IMR-90 (cell line): ENCODE results near the gene COG7. TPM values are rescaled to one million over a fixed set of nuclear protein-coding genes. Genes with fewer than 3 reads are reported as not detected.

Experiments
- ATAC-seq: fragments of 200-7000 bp; cut with Tn5 transposase; 2 replicates; pipeline ENCODE4 v1.9.1; 2020; ENCODE audit warnings: low read depth, mild to moderate bottlenecking, moderate library complexity
- BruUV-seq: library from RNA; stranded (reverse); fragments of 400-500 nt; replicated peaks from 2 replicates; lab custom pipeline; 2021; lab: Mats Ljungman, UMichigan
- CTCF ChIA-PET: fragments of 300-600 bp; formaldehyde crosslinking; extraction: SDS; loops from one replicate; lab custom pipeline; 2021; ENCODE audit warnings: antibody characterized with exemption; lab: Yijun Ruan, JAX
- POLR2A ChIA-PET: fragments of 300-600 bp; sonication (Branson Sonifier 250); formaldehyde crosslinking; loops from one replicate; lab custom pipeline; 2022; ENCODE audit warnings: antibody characterized with exemption; ENCODE audit not compliant: unreplicated experiment; lab: Charles Lee
- DNase-seq: peaks from one replicate; pipeline ENCODE4 v3.0.0; 2013
- H2AFZ ChIP-seq: replicated peaks from 2 replicates; pipeline ENCODE3; 2013; ENCODE audit warnings: low read length, mild to moderate bottlenecking; ENCODE audit not compliant: poor library complexity
- H2AK5ac ChIP-seq: 2 replicates; pipeline ENCODE4 v1.6.1; 2013; ENCODE audit warnings: low read depth, low read length, inconsistent platforms
- H2AK9ac ChIP-seq: replicated peaks from 2 replicates; pipeline ENCODE3; 2013; ENCODE audit warnings: mild to moderate bottlenecking, low read depth, low read length, moderate library complexity; ENCODE audit not compliant: poor library complexity
- H2BK120ac ChIP-seq: 2 replicates; pipeline ENCODE4 v1.6.1; 2013; ENCODE audit warnings: low read depth, low read length, inconsistent platforms
- H2BK15ac ChIP-seq: 3 replicates; pipeline ENCODE4 v1.6.1; 2013; ENCODE audit warnings: low read depth, low read length, inconsistent platforms
- H2BK20ac ChIP-seq: 2 replicates; pipeline ENCODE4 v1.6.1; 2013; ENCODE audit warnings: low read depth, mild to moderate bottlenecking, inconsistent platforms, low read length, moderate library complexity
- H2BK5ac ChIP-seq: 2 replicates; pipeline ENCODE4 v1.6.1; 2013; ENCODE audit warnings: mild to moderate bottlenecking, low read depth, low read length, inconsistent platforms; ENCODE audit not compliant: poor library complexity, severe bottlenecking
- H3K14ac ChIP-seq: replicated peaks from 2 replicates; pipeline ENCODE4 v1.6.1; 2013; ENCODE audit warnings: low read depth, low read length, inconsistent platforms
- H3K18ac ChIP-seq: 2 replicates; pipeline ENCODE4 v1.6.1; 2013; ENCODE audit warnings: low read depth, low read length, control low read depth
- H3K23ac ChIP-seq: 2 replicates; pipeline ENCODE4 v1.6.1; 2013; ENCODE audit warnings: low read depth, low read length, inconsistent platforms
- H3K27ac ChIP-seq: 2 replicates; pipeline ENCODE4 v1.5.1; 2013; ENCODE audit warnings: mild to moderate bottlenecking, control low read depth, low read length; ENCODE audit not compliant: insufficient read depth
- H3K27me3 ChIP-seq: 2 replicates; pipeline ENCODE4 v1.6.1; 2013; ENCODE audit warnings: low read length; ENCODE audit not compliant: control insufficient read depth, insufficient read depth
- H3K36me3 ChIP-seq: 2 replicates; pipeline ENCODE4 v1.6.1; 2013; ENCODE audit warnings: low read length, mixed read lengths; ENCODE audit not compliant: control insufficient read depth, insufficient read depth
- H3K4ac ChIP-seq: 2 replicates; pipeline ENCODE4 v1.6.1; 2013; ENCODE audit warnings: low read depth, low read length, inconsistent platforms
- H3K4me1 ChIP-seq: 2 replicates; pipeline ENCODE4 v1.6.1; 2013; ENCODE audit warnings: low read length, mixed read lengths; ENCODE audit not compliant: control insufficient read depth, insufficient read depth
- H3K4me2 ChIP-seq: 2 replicates; pipeline ENCODE4 v1.6.1; 2013; ENCODE audit warnings: low read depth, mild to moderate bottlenecking, control low read depth, low read length, moderate library complexity
- H3K4me3 ChIP-seq: 2 replicates; pipeline ENCODE4 v1.5.1; 2013; ENCODE audit warnings: low read depth, mild to moderate bottlenecking, control low read depth, low read length, moderate library complexity; ENCODE audit not compliant: insufficient read depth
- H3K56ac ChIP-seq: 2 replicates; pipeline ENCODE4 v1.6.1; 2013; ENCODE audit warnings: low read length, inconsistent platforms; ENCODE audit not compliant: insufficient read depth; ENCODE audit errors: extremely low read depth
- H3K79me1 ChIP-seq, 2 experiments: 2 replicates each; pipeline ENCODE4 v1.6.1; 2013; ENCODE audit warnings: low read length in 2 of 2, inconsistent platforms in 1 of 2, low read depth in 1 of 2
- H3K9ac ChIP-seq: 2 replicates; pipeline ENCODE4 v1.6.1; 2013; ENCODE audit warnings: low read depth, low read length, control low read depth
- H3K9me1 ChIP-seq: 2 replicates; pipeline ENCODE4 v1.6.1; 2013; ENCODE audit warnings: low read length, inconsistent platforms; ENCODE audit not compliant: insufficient read depth
- H3K9me3 ChIP-seq: 2 replicates; pipeline ENCODE4 v1.6.1; 2013; ENCODE audit warnings: low read length; ENCODE audit not compliant: control insufficient read depth, insufficient read depth
- H4K20me1 ChIP-seq: 2 replicates; pipeline ENCODE4 v1.6.1; 2013; ENCODE audit warnings: low read length, inconsistent platforms; ENCODE audit not compliant: insufficient read depth
- H4K5ac ChIP-seq: 2 replicates; pipeline ENCODE4 v1.6.1; 2013; ENCODE audit warnings: mild to moderate bottlenecking, low read depth, low read length, control low read depth
- H4K8ac ChIP-seq, 2 experiments: 2 replicates each; pipeline ENCODE4 v1.6.1; 2013; ENCODE audit warnings: low read depth in 2 of 2, low read length in 2 of 2, control low read depth in 1 of 2, inconsistent platforms in 1 of 2
- H4K91ac ChIP-seq: 2 replicates; pipeline ENCODE4 v1.6.1; 2013; ENCODE audit warnings: low read depth, low read length, inconsistent platforms; ENCODE audit not compliant: insufficient read depth
- BHLHE40 ChIP-seq: fragments of 150-350 bp; IDR thresholded peaks from 2 replicates; pipeline ENCODE4 v1.6.1; 2016; ENCODE audit warnings: mild to moderate bottlenecking, low read depth, low read length
- CEBPB ChIP-seq: IDR thresholded peaks from 2 replicates; pipeline ENCODE4 v1.6.1; 2012; ENCODE audit warnings: low read depth, low read length, improper control_type of control experiment
- CHD1 ChIP-seq: IDR thresholded peaks from 2 replicates; pipeline ENCODE4 v1.6.1; 2012; ENCODE audit warnings: low read depth, low read length, improper control_type of control experiment
- CTCF ChIP-seq: conservative IDR thresholded peaks from 2 replicates; pipeline ENCODE4 v1.5.1; 2012; ENCODE audit warnings: mild to moderate bottlenecking, low read depth, low read length, improper control_type of control experiment
- ELK1 ChIP-seq: fragments of 150-350 bp; IDR thresholded peaks from 2 replicates; pipeline ENCODE4 v1.6.1; 2016; ENCODE audit warnings: low read depth, mild to moderate bottlenecking, low read length, moderate library complexity, borderline replicate concordance
- FOS ChIP-seq: fragments of 150-350 bp; IDR thresholded peaks from 2 replicates; pipeline ENCODE4 v1.6.1; 2016; ENCODE audit warnings: low read depth, low read length
- MAFK ChIP-seq: IDR thresholded peaks from 2 replicates; pipeline ENCODE4 v1.6.1; 2012; ENCODE audit warnings: low read depth, low read length, improper control_type of control experiment
- MAZ ChIP-seq: IDR thresholded peaks from 2 replicates; pipeline ENCODE4 v1.6.1; 2012; ENCODE audit warnings: low read depth, mild to moderate bottlenecking, low read length, improper control_type of control experiment, moderate library complexity, borderline replicate concordance
- MXI1 ChIP-seq: IDR thresholded peaks from 2 replicates; pipeline ENCODE4 v1.6.1; 2012; ENCODE audit warnings: low read depth, mild to moderate bottlenecking, low read length, moderate library complexity, borderline replicate concordance
- NFE2L2 ChIP-seq: fragments of 150-350 bp; IDR thresholded peaks from 2 replicates; pipeline ENCODE4 v1.6.1; 2016; ENCODE audit warnings: low read depth, mild to moderate bottlenecking, low read length
- POLR2A ChIP-seq: IDR thresholded peaks from 2 replicates; pipeline ENCODE4 v1.6.1; 2012; ENCODE audit warnings: mild to moderate bottlenecking, low read depth, low read length
- RAD21 ChIP-seq: IDR thresholded peaks from 2 replicates; pipeline ENCODE4 v1.6.1; 2012; ENCODE audit warnings: low read length, improper control_type of control experiment
- RCOR1 ChIP-seq: IDR thresholded peaks from 2 replicates; pipeline ENCODE4 v1.6.1; 2012; ENCODE audit warnings: mild to moderate bottlenecking, low read length, improper control_type of control experiment; ENCODE audit not compliant: insufficient replicate concordance
- RFX5 ChIP-seq: IDR thresholded peaks from 2 replicates; pipeline ENCODE4 v1.8.0; 2012; ENCODE audit warnings: low read depth, mild to moderate bottlenecking, low read length, moderate library complexity
- SMC3 ChIP-seq: fragments of 150-350 bp; IDR thresholded peaks from 2 replicates; pipeline ENCODE4 v1.6.1; 2016; ENCODE audit warnings: low read depth, mild to moderate bottlenecking, antibody characterized with exemption, low read length, moderate library complexity
- USF2 ChIP-seq: fragments of 150-350 bp; IDR thresholded peaks from 2 replicates; pipeline ENCODE4 v1.6.1; 2017; ENCODE audit warnings: mild to moderate bottlenecking, antibody characterized with exemption, low read length, low read depth
- WGBS, 2 experiments: methylation state at CpG; one replicate each; pipeline versions ENCODE4 v1.1.5 to v1.1.7; 2013; ENCODE audit warnings: missing lambda C conversion rate in 2 of 2; ENCODE audit not compliant: insufficient read length in 1 of 2; ENCODE audit errors: extremely low coverage in 2 of 2; 5-methylcytosine and 5-hydroxymethylcytosine counted together
- dilution Hi-C: fragments of 300-500 bp; cut with HindIII; formaldehyde crosslinking; loops from one replicate; pipeline ENCODE4 v1.14.3; 2018; ENCODE audit warnings: low sequenced_read_pairs; ENCODE audit not compliant: unreplicated experiment
- in situ Hi-C: fragments of 300-500 bp; cut with MboI; formaldehyde crosslinking; loops from 3 replicates; pipeline ENCODE4 v1.14.3; 2019; ENCODE audit warnings: low sequenced_read_pairs, inconsistent platforms, mixed read lengths
- intact Hi-C: fragments of 100-400 bp; cut with micrococcal nuclease; formaldehyde crosslinking; loops from 2 replicates; pipeline ENCODE4 v1.10.0; 2022
- polyA plus RNA-seq, 3 experiments: library from polyadenylated mRNA; depleted of rRNA; stranded (reverse); fragments of >200 nt; gene quantifications; 2 replicates each; pipeline ENCODE4 v1.2.3, GENCODE V29; 2012; ENCODE audit warnings: low replicate concordance in 1 of 3
- total RNA-seq: library from RNA; depleted of rRNA; stranded (reverse); fragments of >200 nt; gene quantifications from 2 replicates; pipeline ENCODE4 v1.2.3, GENCODE V29; 2012

The COG7 gene
- total and polyA plus RNA-seq, 2 of the 4 experiments (the other 2 are of a cell fraction) = 28.5 to 43.7 TPM

- peaks cover 4% of the 10 kb centered on the region for H4K20me1 ChIP-seq
- no peak overlapping the region for H2AK5ac ChIP-seq
- POLR2A ChIA-PET = no interaction called here
- CTCF ChIA-PET = no interaction called here
- peaks cover 3 to 6% of the 10 kb centered on the region in 2 experiments; a peak in 1 of 4 replicates for H3K79me1 ChIP-seq
- dilution Hi-C loops (no loop called here), intact Hi-C loops (loop anchor here (5.0 kb wide), 1 partner anchor 162 kb away; no protein-coding TSS in a partner anchor), in situ Hi-C loops (no loop called here)
- ATAC-seq (no peak), DNase-seq (peak; percentile 54)
- 100% methylated on average over 1 of the region's 6 CpGs; no CpG with 5 or more reads in 1 of the 2 experiments for WGBS, 2 experiments
- H3K18ac ChIP-seq = no peak overlapping the region
- H3K56ac ChIP-seq = no peak overlapping the region
- no peak overlapping the region for H4K91ac ChIP-seq
- H3K9me1 ChIP-seq = peaks cover 19% of the 10 kb centered on the region
- BruUV-seq = no TSS peak
- peak overlapping the region; percentile 15 for H2AFZ ChIP-seq
- no peak overlapping the region for H2BK5ac ChIP-seq
- no peak overlapping the region for H3K4me2 ChIP-seq
- H3K4ac ChIP-seq = no peak overlapping the region
- H3K27me3 ChIP-seq = no peaks in the 10 kb centered on the region
- no peak overlapping the region for H4K8ac ChIP-seq
- H2BK15ac ChIP-seq = no peak overlapping the region
- H3K14ac ChIP-seq = no peak overlapping the region
- TF ChIP-seq NFE2L2 (no peak), CTCF (no peak), SMC3 (no peak), MAFK (no peak), RAD21 (no peak), MXI1 (no peak), POLR2A (no peak), USF2 (no peak), BHLHE40 (no peak), CEBPB (no peak), RCOR1 (no peak), RFX5 (no peak), ELK1 (no peak), CHD1 (no peak), FOS (no peak), MAZ (no peak)
- H3K9me3 ChIP-seq = no peaks in the 10 kb centered on the region
- H2BK120ac ChIP-seq = no peak overlapping the region
- H3K23ac ChIP-seq = no peak overlapping the region
- no peak overlapping the region for H3K9ac ChIP-seq
- H4K5ac ChIP-seq = no peak overlapping the region
- no peak overlapping the region for H2AK9ac ChIP-seq
- H2BK20ac ChIP-seq = no peak overlapping the region
- no peak overlapping the region for H3K27ac ChIP-seq
- H3K36me3 ChIP-seq = peaks cover 42% of the 10 kb centered on the region
- peaks cover 7% of the 10 kb centered on the region for H3K4me1 ChIP-seq
- no peak overlapping the region for H3K4me3 ChIP-seq
Measured at GRCh38 chr16:23469814-23470213, 16.8 kb upstream of the COG7 start.
